Measurements from ENCODE around the gene APOL2.
A peak's percentile ranks its signal among the peaks of the same experiment; 100 is the strongest.
"Not testable (repeated sequence)": the region's sequence is repeated elsewhere in the genome, so short reads cannot be mapped to it uniquely, and the experiment has no call there.

Gene APOL2

GRCh38 chr22:36196254-36197064 is 42.9 kb downstream of the APOL2 start:
- no peak for ATAC-seq

- ATAC-seq: peak; percentile 53 to 65
Observed at GRCh38 chr22:36194971-36195370, 44.4 kb downstream of the APOL2 start.

GRCh38 chr22:36194385-36194784 is 44.9 kb downstream of the APOL2 start:
- no peak for ATAC-seq

DNA sequence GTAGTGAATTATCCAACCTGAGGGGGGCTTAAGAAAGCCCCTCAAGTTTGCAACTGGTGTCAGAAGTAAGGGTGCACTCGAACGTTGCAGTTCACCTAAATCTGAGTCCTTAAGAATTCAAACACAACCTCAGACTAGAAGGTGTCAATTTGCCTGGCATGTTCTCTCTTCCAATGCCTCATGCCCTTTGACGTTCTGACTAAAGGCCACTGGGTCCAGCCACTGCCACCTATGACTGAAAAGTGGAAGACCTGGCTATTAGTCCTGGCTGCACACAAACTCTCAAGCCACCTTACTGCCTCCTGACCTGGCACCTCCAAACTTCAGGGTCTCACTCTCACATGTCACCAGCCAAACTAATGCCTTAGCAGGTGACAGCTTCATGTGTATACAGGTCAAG is 45.8 kb downstream of the APOL2 start:
- ATAC-seq: no peak

- ATAC-seq: no peak
Observed at GRCh38 chr22:36193171-36193570, 46.2 kb downstream of the APOL2 start.

GRCh38 chr22:36192542-36192941 is 46.8 kb downstream of the APOL2 start:
- no peak for ATAC-seq

- ATAC-seq: no peak
Observed at GRCh38 chr22:36191106-36191836, 48.1 kb downstream of the APOL2 start.

- ATAC-seq: not testable (repeated sequence)
Observed at GRCh38 chr22:36187862-36188261, 51.5 kb downstream of the APOL2 start.

GRCh38 chr22:36185828-36186624 is 53.3 kb downstream of the APOL2 start:
- ATAC-seq: no peak

DNA sequence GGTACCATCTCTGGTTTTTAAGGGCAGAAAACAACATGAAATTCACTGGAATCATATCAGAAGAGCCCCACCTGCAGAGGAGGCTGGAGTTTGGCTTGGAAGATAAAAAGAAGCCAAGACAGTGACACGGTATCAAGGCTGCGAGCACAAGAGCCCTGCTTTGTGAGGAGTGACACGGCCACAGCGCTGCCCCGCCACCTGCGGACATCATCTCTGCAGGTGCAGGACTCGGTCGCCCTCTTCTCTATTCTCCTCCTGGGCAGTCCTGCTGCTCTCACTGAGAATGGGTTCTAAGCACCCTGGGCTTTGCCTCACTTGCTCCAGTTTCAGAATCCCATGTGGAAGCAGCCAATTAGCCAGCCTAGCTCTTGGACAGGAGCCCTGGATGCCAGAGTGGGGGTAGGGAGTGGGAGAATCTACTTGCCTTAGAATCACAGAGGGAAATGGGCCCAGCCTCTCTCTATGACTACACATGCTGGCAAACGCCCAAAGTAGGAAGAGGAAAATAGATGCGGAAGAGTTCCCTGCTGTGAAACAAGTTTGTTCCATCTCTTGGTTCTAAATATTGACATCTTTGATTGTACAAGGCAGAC is 54.8 kb downstream of the APOL2 start:
- no peak for ATAC-seq

- ATAC-seq: no peak
Observed at GRCh38 chr22:36183446-36183845, 55.9 kb downstream of the APOL2 start.

DNA sequence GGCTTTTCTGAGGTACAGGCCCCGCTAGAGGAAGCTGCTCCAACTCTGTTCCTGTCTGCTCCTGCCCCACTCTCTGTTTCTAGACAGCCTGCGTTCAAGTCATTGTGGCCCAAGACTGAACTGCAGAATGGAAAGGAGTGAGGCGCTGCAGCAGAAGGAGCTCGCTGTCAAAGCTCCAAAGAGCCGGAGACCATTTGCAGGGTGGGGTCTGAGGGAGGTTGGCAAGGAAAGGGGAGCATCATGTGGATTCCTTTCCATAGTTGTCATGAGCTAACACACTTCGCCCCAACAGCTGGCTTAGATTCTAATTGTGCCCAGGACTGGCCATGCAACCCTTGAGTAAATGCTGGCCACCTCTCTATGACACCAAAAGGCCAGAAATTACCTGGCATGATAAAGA is 56.5 kb downstream of the APOL2 start:
- no peak for ATAC-seq

DNA sequence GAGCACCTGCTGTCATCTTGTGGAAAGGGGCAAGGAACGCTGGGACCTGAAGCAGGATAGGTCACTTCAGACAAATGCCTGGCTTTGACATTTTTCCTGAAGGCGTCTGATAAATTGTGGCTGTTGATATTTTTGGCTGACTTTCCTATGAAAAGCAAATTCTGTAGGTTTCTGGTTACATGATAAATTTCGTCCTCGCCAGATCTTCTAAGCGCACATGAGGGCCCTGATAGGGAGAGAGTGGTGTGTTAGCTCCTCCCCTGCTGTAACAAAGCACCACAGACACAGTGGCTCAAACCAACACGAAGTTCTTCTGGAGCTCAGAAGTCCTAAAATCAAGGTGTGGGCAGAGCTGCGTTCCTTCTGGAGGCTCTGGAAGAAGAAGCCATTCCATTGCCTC is 57.3 kb downstream of the APOL2 start:
- no peak for ATAC-seq

DNA sequence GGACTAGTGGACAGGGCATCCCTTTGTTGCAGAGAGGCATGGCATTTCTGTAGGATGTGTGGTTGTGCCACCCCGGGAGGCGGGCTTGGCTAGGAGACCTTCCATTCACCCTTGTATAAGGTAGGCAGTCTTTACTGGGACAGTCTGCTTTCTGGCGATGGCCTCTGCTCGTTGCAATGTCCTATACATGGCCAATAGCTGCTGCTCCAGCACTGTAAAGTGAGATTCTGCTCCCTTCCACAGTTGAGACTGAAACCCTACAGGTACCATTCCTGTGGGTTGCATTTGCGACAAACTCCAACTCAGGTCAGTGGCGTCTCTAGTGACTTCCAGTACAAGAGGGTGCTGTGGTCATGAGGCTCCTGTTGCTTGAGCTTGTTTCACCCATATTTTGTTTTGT is 58.4 kb downstream of the APOL2 start:
- ATAC-seq: no peak

GRCh38 chr22:36180038-36180880 is 59.1 kb downstream of the APOL2 start:
- peak; percentile 94 to 96 for ATAC-seq

DNA sequence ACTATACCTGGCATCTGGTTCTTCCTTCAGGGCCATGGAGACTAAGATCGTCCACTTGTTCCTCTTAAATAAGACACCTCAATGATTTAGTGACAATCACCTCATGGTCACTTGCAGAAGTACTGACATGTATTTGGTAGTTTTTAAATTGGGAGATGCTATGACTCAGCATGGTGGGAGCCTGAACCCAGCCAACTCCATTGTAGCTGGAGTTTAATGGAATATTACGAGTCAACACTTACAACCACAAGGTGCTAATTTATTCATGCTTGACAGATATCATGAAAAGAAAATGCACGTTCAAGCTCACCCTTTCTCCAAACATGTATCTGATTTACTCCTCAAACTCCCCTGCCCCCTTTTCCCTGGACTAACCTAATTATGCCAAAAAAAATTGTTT is 62.2 kb downstream of the APOL2 start:
- peak in 1 of 2 donors; percentile 8 for ATAC-seq

Measured in activated CD4-positive, CD25-positive, alpha-beta regulatory T cell treated with anti-CD3 and anti-CD28 coated beads, Interleukin-2, amount 50 U/mL, for 24 hours (primary cell).